Right lobe of liver (tissue), 6 donors: ENCODE data around the gene MBD6. TPM values are rescaled to one million over a fixed set of nuclear protein-coding genes. Genes with fewer than 3 reads are reported as not detected.

ENCODE experiments used
- ATAC-seq, 4 donors: fragments of 200-7000 bp; cut with Tn5 transposase; one replicate each; pipeline ENCODE4 v1.9.1; 2020; ENCODE audit warnings: mild to moderate bottlenecking in 4 of 4, moderate library complexity in 4 of 4
- DNase-seq, 3 donors: peaks; one replicate each; pipeline ENCODE4 v3.0.0-alpha.2; 2020
- H3K27ac ChIP-seq, 3 donors: fragments of 200-600 bp; one replicate each; pipeline ENCODE4 v1.8.0; 2022
- H3K27me3 ChIP-seq, 2 donors: fragments of 200-600 bp; one replicate each; pipeline ENCODE4 v1.8.0; 2022
- H3K36me3 ChIP-seq, 4 donors: fragments of 200-600 bp; sonication (generic) in 1 of 4; one replicate each; pipeline versions ENCODE4 v1.5.1 to v1.8.0; 2017 to 2022; ENCODE audit warnings: control low read depth in 1 of 4
- H3K4me1 ChIP-seq, 4 donors: fragments of 200-600 bp; sonication (generic) in 1 of 4; one replicate each; pipeline versions ENCODE4 v1.5.1 to v1.8.0; 2017 to 2022; ENCODE audit warnings: control low read depth in 1 of 4
- H3K4me3 ChIP-seq, 3 donors: fragments of 200-600 bp; one replicate each; pipeline ENCODE4 v1.8.0; 2022
- H3K9me3 ChIP-seq, 4 donors: fragments of 200-600 bp; sonication (generic) in 1 of 4; one replicate each; pipeline versions ENCODE4 v1.5.1 to v1.8.0; 2017 to 2022; ENCODE audit warnings: control low read depth in 1 of 4
- POLR2A ChIP-seq: fragments of 450-650 bp; IDR thresholded peaks from one replicate; pipeline ENCODE4 v1.6.1; 2017; ENCODE audit warnings: antibody characterized with exemption, mild to moderate bottlenecking
- WGBS: methylation state at CpG from one replicate; pipeline ENCODE4 v1.1.6; 2018; ENCODE audit warnings: low coverage, low lambda C conversion rate; ENCODE audit not compliant: insufficient coverage; ENCODE audit errors: missing lambda C conversion rate; 5-methylcytosine and 5-hydroxymethylcytosine counted together
- intact Hi-C, 2 donors: fragments of 100-400 bp; cut with DNase I; formaldehyde crosslinking; loops; one replicate each; pipeline versions ENCODE4 v1.11.2 to v1.14.1; 2022
- total RNA-seq, 6 experiments: library from RNA; depleted of rRNA in 2 of 6; stranded (reverse); fragments of >200 nt in 2 of 6; fragmentation: NEBNext Ultra II Directional in 3 of 6; extraction: Animal tissue kit (Norgen Biotek cat#: 25700) in 3 of 6; gene quantifications; one replicate each; pipeline versions ENCODE4 v1.1.0 to v1.2.4, GENCODE V29; 2016 to 2023
- TF ChIP-seq, protein P1 (sequence below), 4 donors: fragments of 200-600 bp in 3 of 4; fragments of 450-650 bp in 1 of 4; IDR thresholded peaks; one replicate each; pipeline versions ENCODE4 v1.5.1 to v1.8.0; 2016 to 2022; ENCODE audit warnings: antibody characterized with exemption in 4 of 4, mild to moderate bottlenecking in 2 of 4
- donor health status: DM: no; HTN: yes; CAD: no.
- donor health status: DM: no; HTN: no; CAD: no.
- donor health status: DM: no; HTN: no; CAD: no.
- donor health status: DM: no; HTN: yes; CAD: no.
- donor health status: DM: no; HTN: yes; CAD: no.

The MBD6 gene
- total RNA-seq, 6 experiments from 2014 or later: 7.4 to 61.1 (median 39.3) TPM

GRCh38 chr12:57527184-57527583 is 4.6 kb downstream of the MBD6 start:
- no peak for ATAC-seq
- WGBS: 73% methylated on average over 3 of the region's 5 CpGs
- peaks cover 0 to 22% (median 12%) of the 10 kb centered on the region in 4 donors for H3K4me1 ChIP-seq
- no peak overlapping the region for H3K4me3 ChIP-seq
- H3K9me3 ChIP-seq: no peaks in the 10 kb centered on the region
- H3K27ac ChIP-seq: no peak overlapping the region
- no peak for TF ChIP-seq POLR2A
- TF ChIP-seq, protein P1, sequence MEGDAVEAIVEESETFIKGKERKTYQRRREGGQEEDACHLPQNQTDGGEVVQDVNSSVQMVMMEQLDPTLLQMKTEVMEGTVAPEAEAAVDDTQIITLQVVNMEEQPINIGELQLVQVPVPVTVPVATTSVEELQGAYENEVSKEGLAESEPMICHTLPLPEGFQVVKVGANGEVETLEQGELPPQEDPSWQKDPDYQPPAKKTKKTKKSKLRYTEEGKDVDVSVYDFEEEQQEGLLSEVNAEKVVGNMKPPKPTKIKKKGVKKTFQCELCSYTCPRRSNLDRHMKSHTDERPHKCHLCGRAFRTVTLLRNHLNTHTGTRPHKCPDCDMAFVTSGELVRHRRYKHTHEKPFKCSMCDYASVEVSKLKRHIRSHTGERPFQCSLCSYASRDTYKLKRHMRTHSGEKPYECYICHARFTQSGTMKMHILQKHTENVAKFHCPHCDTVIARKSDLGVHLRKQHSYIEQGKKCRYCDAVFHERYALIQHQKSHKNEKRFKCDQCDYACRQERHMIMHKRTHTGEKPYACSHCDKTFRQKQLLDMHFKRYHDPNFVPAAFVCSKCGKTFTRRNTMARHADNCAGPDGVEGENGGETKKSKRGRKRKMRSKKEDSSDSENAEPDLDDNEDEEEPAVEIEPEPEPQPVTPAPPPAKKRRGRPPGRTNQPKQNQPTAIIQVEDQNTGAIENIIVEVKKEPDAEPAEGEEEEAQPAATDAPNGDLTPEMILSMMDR (IDR thresholded peaks at IDR 0.05): no peak
- DNase-seq: no peak
- H3K27me3 ChIP-seq: no peaks in the 10 kb centered on the region
- H3K36me3 ChIP-seq: peaks cover 0 to 78% (median 36%) of the 10 kb centered on the region in 4 donors
- intact Hi-C loops: no loop called here

DNA sequence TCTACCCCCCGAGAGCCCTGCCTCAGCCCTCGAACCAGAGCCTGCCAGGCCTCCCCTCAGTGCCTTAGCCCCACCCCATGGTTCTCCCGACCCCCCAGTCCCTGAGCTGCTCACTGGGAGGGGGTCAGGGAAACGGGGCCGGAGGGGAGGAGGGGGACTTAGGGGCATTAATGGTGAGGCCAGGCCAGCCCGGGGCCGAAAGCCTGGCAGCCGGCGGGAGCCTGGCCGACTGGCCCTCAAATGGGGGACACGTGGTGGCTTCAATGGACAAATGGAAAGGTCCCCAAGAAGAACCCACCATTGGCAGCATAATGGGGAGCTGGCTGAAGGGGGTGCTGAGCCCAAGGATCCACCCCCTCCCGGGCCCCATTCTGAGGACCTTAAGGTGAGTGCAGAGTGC is 5.6 kb downstream of the MBD6 start:
- H3K36me3 ChIP-seq: peaks cover 0 to 88% (median 43%) of the 10 kb centered on the region in 4 donors
- no peak for ATAC-seq
- 80% methylated on average over 4 of the region's 12 CpGs for WGBS

DNA sequence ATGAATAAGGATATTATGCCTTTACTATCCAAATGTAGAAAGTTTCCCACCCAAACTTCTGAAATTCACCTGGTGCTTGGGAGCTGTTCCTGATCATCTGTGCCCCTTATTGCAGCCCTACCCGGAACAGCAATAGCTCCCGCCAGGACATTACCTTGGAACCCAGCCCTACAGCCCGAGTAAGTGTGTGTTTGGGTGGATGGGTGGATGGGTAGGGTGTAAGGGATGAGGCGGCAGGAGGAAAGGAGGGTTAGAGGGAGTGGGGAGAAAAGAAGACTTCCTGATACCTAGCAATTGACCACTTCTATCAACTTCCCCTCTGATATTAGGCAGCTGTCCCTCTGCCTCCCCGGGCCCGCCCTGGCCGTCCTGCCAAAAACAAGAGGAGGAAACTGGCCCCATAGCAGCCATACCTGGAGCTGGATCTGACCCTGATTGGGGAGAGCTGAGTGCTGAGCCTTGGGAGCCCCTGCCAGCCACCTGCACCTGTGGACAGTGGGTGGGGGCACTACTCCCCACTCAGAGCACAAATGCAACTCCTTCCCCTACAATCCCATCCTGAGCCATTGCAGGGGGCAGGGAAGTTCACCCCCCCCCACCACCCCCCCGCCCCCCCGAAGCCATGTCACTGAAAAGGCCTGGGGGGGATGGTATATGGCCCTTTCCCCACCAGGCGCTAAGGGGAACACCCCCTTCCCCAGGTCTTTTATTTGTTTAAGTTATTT is 6.4 kb downstream of the MBD6 start:
- DNase-seq (no peak), ATAC-seq (no peak)
- no peak overlapping the region for H3K4me3 ChIP-seq
- TF ChIP-seq POLR2A: no peak
- TF ChIP-seq, protein P1 (IDR thresholded peaks at IDR 0.05): no peak
- intact Hi-C loops: no loop called here
- WGBS: 63% methylated on average over 7 of the region's 10 CpGs
- no peaks in the 10 kb centered on the region for H3K9me3 ChIP-seq
- peaks cover 0 to 15% (median 8%) of the 10 kb centered on the region in 4 donors for H3K4me1 ChIP-seq
- H3K36me3 ChIP-seq: peaks cover 0 to 92% (median 45%) of the 10 kb centered on the region in 4 donors
- H3K27ac ChIP-seq: no peak overlapping the region
- H3K27me3 ChIP-seq: no peaks in the 10 kb centered on the region

More for the DNA sequence above, 5.6 kb downstream of the MBD6 start:
- Histone ChIP-seq H3K27ac (no peak overlapping the region), H3K27me3 (no peaks in the 10 kb centered on the region), H3K4me1 (peaks cover 0 to 22% (median 12%) of the 10 kb centered on the region in 4 donors), H3K4me3 (no peak overlapping the region), H3K9me3 (no peaks in the 10 kb centered on the region)
- intact Hi-C loops: no loop called here
- DNase-seq: no peak
- no peak for TF ChIP-seq POLR2A
- TF ChIP-seq, protein P1 (IDR thresholded peaks at IDR 0.05): no peak

DNA sequence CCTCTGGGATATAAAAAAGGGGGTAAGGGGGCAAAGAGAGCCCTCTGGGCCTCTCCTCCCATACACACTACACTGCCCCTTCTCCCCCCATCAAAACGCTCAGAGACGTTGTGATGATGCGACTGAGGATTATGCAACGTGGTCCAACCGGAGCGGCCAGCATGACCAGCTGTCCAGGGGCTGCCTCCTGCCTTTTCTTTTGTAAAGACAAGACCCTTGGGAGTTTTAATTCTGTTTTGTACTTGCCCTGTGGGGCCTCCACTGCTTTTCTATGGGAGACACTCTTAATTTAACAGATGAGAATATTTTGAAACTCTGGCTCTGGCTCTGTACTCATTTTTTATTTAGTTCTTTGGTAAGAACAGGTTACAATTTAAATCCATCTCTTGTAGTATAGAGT is 7.2 kb downstream of the MBD6 start:
- Histone ChIP-seq H3K27me3 (no peaks in the 10 kb centered on the region), H3K27ac (no peak overlapping the region), H3K4me3 (no peak overlapping the region), H3K9me3 (no peaks in the 10 kb centered on the region), H3K4me1 (peaks cover 0 to 7% (median 2%) of the 10 kb centered on the region in 4 donors), H3K36me3 (peaks cover 0 to 91% (median 47%) of the 10 kb centered on the region in 4 donors)
- ATAC-seq: no peak
- WGBS: 43% methylated on average over 6 of the region's 6 CpGs
- DNase-seq: no peak
- intact Hi-C loops: no loop called here
- TF ChIP-seq POLR2A: no peak
- TF ChIP-seq, protein P1 (IDR thresholded peaks at IDR 0.05): no peak
